ENCODE data around the gene SPI1. TPM values are rescaled to one million over a fixed set of nuclear protein-coding genes. Genes with fewer than 3 reads are reported as not detected.
"Not testable (repeated sequence)": the region's sequence is repeated elsewhere in the genome, so short reads cannot be mapped to it uniquely, and the experiment has no call there.

Gene SPI1
- total RNA-seq, 1 donor from 2014 or later = 15.5 TPM

- no peaks in the 10 kb centered on the region for H3K9me3 ChIP-seq
- intact Hi-C loops (cut with DNase I) = no loop called here
- no peaks in the 10 kb centered on the region for H3K27me3 ChIP-seq
- H3K4me1 ChIP-seq = peaks cover 11% of the 10 kb centered on the region
- TF ChIP-seq POLR2AphosphoS5 (IDR thresholded peaks at IDR 0.05; ENCODE audit: insufficient read depth in 1 of 2, low read depth in 1 of 2) = no peak
- TF ChIP-seq CTCF (IDR thresholded peaks at IDR 0.05) = no peak
- no peak for TF ChIP-seq POLR2A (IDR thresholded peaks at IDR 0.05)
- H3K36me3 ChIP-seq = peaks cover 0 to 50% of the 10 kb centered on the region in 2 donors
- H3K4me3 ChIP-seq = no peak overlapping the region
- no peak for DNase-seq (ENCODE audit: extremely low spot score in 2 of 2)
- H3K27ac ChIP-seq = no peak overlapping the region
These were observed 52.9 kb downstream of the SPI1 start for GRCh38 chr11:47325271-47326041.

- Histone ChIP-seq H3K9me3 (no peaks in the 10 kb centered on the region), H3K4me1 (peaks cover 2% of the 10 kb centered on the region), H3K36me3 (peaks cover 0 to 47% of the 10 kb centered on the region in 2 donors), H3K27ac (no peak overlapping the region), H3K27me3 (no peaks in the 10 kb centered on the region), H3K4me3 (no peak overlapping the region)
- intact Hi-C loops (cut with DNase I) = no loop called here
- no peak for DNase-seq (ENCODE audit: extremely low spot score in 2 of 2)
- TF ChIP-seq POLR2A (IDR thresholded peaks at IDR 0.05) = no peak
- TF ChIP-seq POLR2AphosphoS5 (IDR thresholded peaks at IDR 0.05; ENCODE audit: insufficient read depth in 1 of 2, low read depth in 1 of 2) = no peak
- TF ChIP-seq CTCF (IDR thresholded peaks at IDR 0.05) = no peak
These were observed 53.8 kb downstream of the SPI1 start for GRCh38 chr11:47324520-47324919.

GRCh38 chr11:47318166-47318565 lies 60.2 kb downstream of the SPI1 start:
- no peak for DNase-seq (ENCODE audit: extremely low spot score in 2 of 2)
- Histone ChIP-seq H3K27me3 (no peaks in the 10 kb centered on the region), H3K27ac (no peak overlapping the region), H3K4me3 (no peak overlapping the region), H3K36me3 (peaks cover 0 to 65% of the 10 kb centered on the region in 2 donors), H3K4me1 (no peaks in the 10 kb centered on the region), H3K9me3 (no peaks in the 10 kb centered on the region)
- intact Hi-C loops (cut with DNase I) = no loop called here
- TF ChIP-seq POLR2AphosphoS5 (IDR thresholded peaks at IDR 0.05; ENCODE audit: insufficient read depth in 1 of 2, low read depth in 1 of 2) (no peak), CTCF (IDR thresholded peaks at IDR 0.05) (no peak), POLR2A (IDR thresholded peaks at IDR 0.05) (no peak)

- TF ChIP-seq CTCF (IDR thresholded peaks at IDR 0.05) = no peak
- no peak for TF ChIP-seq POLR2A (IDR thresholded peaks at IDR 0.05)
- no peak for TF ChIP-seq POLR2AphosphoS5 (IDR thresholded peaks at IDR 0.05; ENCODE audit: insufficient read depth in 1 of 2, low read depth in 1 of 2)
- Histone ChIP-seq H3K27me3 (no peaks in the 10 kb centered on the region), H3K27ac (no peak overlapping the region), H3K9me3 (no peaks in the 10 kb centered on the region), H3K4me1 (no peaks in the 10 kb centered on the region), H3K36me3 (peaks cover 0 to 74% of the 10 kb centered on the region in 2 donors), H3K4me3 (no peak overlapping the region)
- no peak for DNase-seq (ENCODE audit: extremely low spot score in 2 of 2)
- intact Hi-C loops (cut with DNase I) = no loop called here
These were observed 61.1 kb downstream of the SPI1 start for GRCh38 chr11:47317064-47317828.

- intact Hi-C loops (cut with DNase I); H3K4me1 ChIP-seq; H3K9me3 ChIP-seq; DNase-seq (ENCODE audit: extremely low spot score in 2 of 2); H3K4me3 ChIP-seq; H3K27ac ChIP-seq; H3K27me3 ChIP-seq: not testable (repeated sequence)
- peaks cover 0 to 74% of the 10 kb centered on the region in 2 donors for H3K36me3 ChIP-seq
These were observed 61.8 kb downstream of the SPI1 start for GRCh38 chr11:47316501-47316900.

All from vagina (tissue), 2 donors.